ENCODE data around the gene TM9SF1.

TM9SF1 gene

GRCh38 chr14:24178399-24179178 lies 16.7 kb downstream of the TM9SF1 start:
- no peak for DNase-seq (ENCODE audit: low read depth)

DNA sequence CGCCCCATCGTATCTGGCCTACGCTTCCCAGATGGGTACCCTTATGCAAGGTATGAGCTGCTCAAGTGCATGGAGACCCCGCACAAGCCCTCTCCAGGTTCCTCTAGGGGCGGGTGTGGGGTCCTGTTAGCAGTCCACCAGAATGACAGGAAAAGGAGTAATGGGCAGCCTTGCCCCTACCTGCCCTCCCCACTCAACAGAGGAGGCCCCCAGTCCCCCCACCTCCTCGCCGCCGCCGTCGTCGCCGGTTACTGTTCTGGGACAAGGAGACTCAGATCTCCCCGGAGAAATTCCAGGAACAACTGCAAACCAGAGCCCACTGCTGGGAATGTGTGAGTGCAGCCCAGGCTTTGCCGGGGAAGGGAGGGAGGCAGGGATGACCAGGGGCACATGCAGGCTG lies 17.4 kb downstream of the TM9SF1 start:
- no peak for DNase-seq (ENCODE audit: low read depth)

GRCh38 chr14:24177041-24177825 lies 18.0 kb downstream of the TM9SF1 start:
- DNase-seq (ENCODE audit: low read depth), result no peak

DNA sequence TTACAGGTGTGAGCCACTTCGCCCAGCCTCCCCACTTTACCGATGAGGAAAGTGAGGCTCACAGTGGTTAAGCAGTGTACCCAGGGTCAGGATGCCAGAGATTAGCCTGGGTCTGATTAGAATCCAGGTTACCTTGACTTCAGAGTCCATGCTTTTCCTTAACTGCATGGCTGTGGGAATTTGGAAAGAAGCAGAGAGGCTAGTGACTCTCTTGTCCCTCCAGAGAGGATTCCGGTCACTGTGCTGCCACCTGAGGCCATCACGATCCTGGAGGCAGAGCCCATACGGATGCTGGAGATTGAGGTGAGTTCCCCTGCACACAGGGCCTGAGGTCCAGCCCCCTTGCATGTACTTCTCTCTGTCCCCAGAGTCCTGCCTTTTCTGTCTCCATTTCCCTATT lies 18.6 kb downstream of the TM9SF1 start:
- DNase-seq (ENCODE audit: low read depth), result no peak

- no peak for DNase-seq (ENCODE audit: low read depth)
Measured at GRCh38 chr14:24172871-24173281, 22.4 kb downstream of the TM9SF1 start.

GRCh38 chr14:24172261-24172860 lies 22.9 kb downstream of the TM9SF1 start:
- no peak for DNase-seq (ENCODE audit: low read depth)

- peak; percentile 89 for DNase-seq (ENCODE audit: low read depth)
Measured at GRCh38 chr14:24171422-24172260, 23.6 kb downstream of the TM9SF1 start, which contains the start of gene REC8. TSS of gene REC8 (plus strand) at chr14:24172080. CDS start at chr14:24172553, 473 bp downstream.

DNA sequence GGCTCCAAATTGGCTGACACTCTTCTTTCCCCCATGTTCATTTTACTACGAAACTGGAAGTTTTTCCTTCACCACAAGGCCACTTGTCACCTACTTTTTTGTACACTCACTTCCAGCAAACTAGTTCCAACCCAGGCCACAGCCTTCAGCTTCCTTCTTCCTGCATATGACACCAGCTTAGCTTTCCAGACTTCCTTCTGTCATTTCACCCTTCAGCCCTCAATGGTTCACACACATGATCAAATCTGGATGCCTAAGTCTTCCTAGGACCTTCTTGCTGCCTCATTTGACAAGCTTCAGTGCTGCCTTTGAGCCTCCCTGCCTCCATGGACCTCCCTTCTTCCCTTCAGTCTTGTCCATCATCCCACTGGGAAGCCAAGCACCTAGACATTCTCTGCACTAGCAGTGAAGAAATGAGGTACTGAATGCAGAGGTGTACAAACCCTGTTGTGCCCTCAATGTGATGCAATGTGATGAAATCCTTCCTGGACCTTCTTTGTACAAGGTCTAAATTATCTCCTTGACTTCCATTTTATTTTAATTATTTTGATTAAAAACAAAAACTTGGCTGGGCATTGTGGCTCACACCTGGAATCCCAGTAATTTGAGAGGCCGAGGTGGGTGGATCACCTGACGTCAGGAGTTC lies 27.6 kb downstream of the TM9SF1 start:
- no peak for DNase-seq (ENCODE audit: low read depth)

- DNase-seq (ENCODE audit: low read depth), result no peak
Measured at GRCh38 chr14:24165785-24166184, 29.5 kb downstream of the TM9SF1 start.

GRCh38 chr14:24164518-24164991 lies 30.7 kb downstream of the TM9SF1 start:
- no peak for DNase-seq (ENCODE audit: low read depth)

- no peak for DNase-seq (ENCODE audit: low read depth)
Measured at GRCh38 chr14:24162093-24162492, 33.1 kb downstream of the TM9SF1 start.

GRCh38 chr14:24160850-24161804 lies 34.1 kb downstream of the TM9SF1 start, which contains the start of gene IRF9:
TSS of gene IRF9 (plus strand) at chr14:24161265. CDS start at chr14:24162145, 880 bp downstream.
- peak; percentile 77 for DNase-seq (ENCODE audit: low read depth)

GRCh38 chr14:24160499-24160849 lies 34.8 kb downstream of the TM9SF1 start:
- DNase-seq (ENCODE audit: low read depth), result no peak

- DNase-seq (ENCODE audit: low read depth), result no peak
Measured at GRCh38 chr14:24159777-24160498, 35.3 kb downstream of the TM9SF1 start.

DNA sequence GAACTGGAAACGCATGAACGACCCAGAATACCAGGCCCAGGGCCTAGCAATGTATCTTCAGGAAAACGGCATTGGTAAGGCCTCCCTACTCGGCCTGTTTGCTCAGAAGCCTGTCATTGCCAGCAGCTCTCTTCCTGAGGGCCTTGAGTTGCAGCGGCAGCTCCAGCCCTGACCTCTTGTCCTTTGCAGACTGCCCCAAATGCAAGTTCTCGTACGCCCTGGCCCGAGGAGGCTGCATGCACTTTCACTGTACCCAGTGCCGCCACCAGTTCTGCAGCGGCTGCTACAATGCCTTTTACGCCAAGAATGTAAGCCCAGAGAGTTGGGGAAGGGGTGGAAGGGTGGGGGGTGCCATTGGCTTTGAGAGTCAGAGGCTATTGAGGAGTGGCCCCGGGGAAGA lies 37.9 kb downstream of the TM9SF1 start:
- DNase-seq (ENCODE audit: low read depth), result no peak

DNA sequence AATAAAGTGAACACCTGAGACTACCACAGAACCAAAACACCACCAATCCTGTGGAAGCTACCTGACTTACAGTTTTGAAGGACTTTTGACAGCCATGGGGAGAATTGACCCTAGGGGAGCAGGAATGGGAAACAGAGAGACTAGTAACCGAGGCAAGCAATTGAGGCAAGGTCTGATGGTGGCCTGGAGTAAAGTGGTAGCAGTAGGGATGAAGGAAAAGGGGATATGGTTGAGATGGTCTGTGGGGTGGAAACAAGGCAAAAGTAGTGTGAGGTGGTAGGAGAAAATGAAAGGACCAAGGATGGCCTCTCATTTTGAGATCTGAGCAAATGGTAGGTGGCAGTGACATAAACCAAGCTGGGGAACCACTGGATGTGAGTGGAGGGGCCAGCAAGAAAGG lies 38.4 kb downstream of the TM9SF1 start:
- DNase-seq (ENCODE audit: low read depth), result no peak

DNA sequence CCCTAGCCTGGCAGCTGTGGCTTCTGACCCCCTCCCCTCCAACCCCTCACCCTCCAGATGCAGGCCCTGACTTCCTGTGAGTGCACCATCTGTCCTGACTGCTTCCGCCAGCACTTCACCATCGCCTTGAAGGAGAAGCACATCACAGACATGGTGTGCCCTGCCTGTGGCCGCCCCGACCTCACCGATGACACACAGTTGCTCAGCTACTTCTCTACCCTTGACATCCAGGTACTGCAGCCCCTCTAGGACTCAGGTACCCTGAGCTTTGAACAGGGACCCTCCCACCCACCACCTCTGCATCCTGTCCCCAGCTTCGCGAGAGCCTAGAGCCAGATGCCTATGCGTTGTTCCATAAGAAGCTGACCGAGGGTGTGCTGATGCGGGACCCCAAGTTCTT lies 40.1 kb downstream of the TM9SF1 start:
- DNase-seq (ENCODE audit: low read depth), result no peak

- no peak for DNase-seq (ENCODE audit: low read depth)
Measured at GRCh38 chr14:24151404-24152080, 43.7 kb downstream of the TM9SF1 start.

GRCh38 chr14:24150993-24151392 lies 44.2 kb downstream of the TM9SF1 start:
- no peak for DNase-seq (ENCODE audit: low read depth)
